PC-3 (cell line): ENCODE measurements around the gene ZYX.

Source experiments
- EZH2 ChIP-seq: fragments of 300-600 bp; sonication (generic); IDR thresholded peaks from one replicate; pipeline ENCODE4 v1.6.1; 2017; ENCODE audit warnings: antibody characterized with exemption, mild to moderate bottlenecking, low read length; ENCODE audit not compliant: unreplicated experiment
- EZH2phosphoT487 ChIP-seq: fragments of 300-600 bp; sonication (generic); IDR thresholded peaks from 2 replicates; pipeline ENCODE4 v1.6.1; 2018; ENCODE audit warnings: mild to moderate bottlenecking, antibody characterized with exemption, low read length, borderline replicate concordance
- TF ChIP-seq, protein P1 (sequence below): fragments of 300-600 bp; sonication (generic); conservative IDR thresholded peaks from 2 replicates; pipeline ENCODE4 v1.5.1; 2017; ENCODE audit warnings: antibody characterized with exemption, low read depth, mild to moderate bottlenecking, low read length

DNA sequence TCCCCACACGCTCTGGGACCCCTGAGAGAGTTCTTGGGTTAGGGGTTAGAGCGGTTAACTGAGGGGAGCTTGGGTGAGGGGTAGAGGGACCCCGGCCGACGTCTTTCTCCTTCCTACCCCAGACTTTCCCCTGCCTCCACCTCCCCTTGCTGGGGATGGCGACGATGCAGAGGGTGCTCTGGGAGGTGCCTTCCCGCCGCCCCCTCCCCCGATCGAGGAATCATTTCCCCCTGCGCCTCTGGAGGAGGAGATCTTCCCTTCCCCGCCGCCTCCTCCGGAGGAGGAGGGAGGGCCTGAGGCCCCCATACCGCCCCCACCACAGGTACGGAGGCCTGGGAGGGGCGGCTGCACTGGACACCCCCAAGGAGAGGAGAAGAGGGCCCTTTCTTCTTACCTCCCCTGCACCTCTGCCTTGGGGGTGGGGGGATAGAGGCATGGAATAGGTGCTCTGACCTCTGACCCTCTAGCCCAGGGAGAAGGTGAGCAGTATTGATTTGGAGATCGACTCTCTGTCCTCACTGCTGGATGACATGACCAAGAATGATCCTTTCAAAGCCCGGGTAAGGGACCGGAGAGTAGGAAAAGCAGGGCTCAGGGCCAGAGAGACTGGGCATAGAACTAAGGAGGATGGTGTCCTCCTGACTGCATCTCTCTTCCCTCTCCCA is 1.1 kb downstream of the ZYX start:
- TF ChIP-seq, protein P1, sequence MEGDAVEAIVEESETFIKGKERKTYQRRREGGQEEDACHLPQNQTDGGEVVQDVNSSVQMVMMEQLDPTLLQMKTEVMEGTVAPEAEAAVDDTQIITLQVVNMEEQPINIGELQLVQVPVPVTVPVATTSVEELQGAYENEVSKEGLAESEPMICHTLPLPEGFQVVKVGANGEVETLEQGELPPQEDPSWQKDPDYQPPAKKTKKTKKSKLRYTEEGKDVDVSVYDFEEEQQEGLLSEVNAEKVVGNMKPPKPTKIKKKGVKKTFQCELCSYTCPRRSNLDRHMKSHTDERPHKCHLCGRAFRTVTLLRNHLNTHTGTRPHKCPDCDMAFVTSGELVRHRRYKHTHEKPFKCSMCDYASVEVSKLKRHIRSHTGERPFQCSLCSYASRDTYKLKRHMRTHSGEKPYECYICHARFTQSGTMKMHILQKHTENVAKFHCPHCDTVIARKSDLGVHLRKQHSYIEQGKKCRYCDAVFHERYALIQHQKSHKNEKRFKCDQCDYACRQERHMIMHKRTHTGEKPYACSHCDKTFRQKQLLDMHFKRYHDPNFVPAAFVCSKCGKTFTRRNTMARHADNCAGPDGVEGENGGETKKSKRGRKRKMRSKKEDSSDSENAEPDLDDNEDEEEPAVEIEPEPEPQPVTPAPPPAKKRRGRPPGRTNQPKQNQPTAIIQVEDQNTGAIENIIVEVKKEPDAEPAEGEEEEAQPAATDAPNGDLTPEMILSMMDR = no peak
- TF ChIP-seq EZH2 = no peak
- TF ChIP-seq EZH2phosphoT487 = no peak
